GM23338 (cell line): ENCODE data around the gene BMX. TPM values are rescaled to one million over a fixed set of nuclear protein-coding genes. Genes with fewer than 3 reads are reported as not detected.

Experiments used
- ATAC-seq: fragments of 200-7000 bp; cut with Tn5 transposase; 3 replicates; pipeline ENCODE4 v1.9.1; 2020
- DNase-seq: peaks from one replicate; pipeline ENCODE4 v3.0.0-alpha.2; 2015; ENCODE audit warnings: low spot score
- H2AFZ ChIP-seq: fragments of 200-600 bp; sonication (generic); 2 replicates; pipeline ENCODE4 v1.8.0; 2016; ENCODE audit warnings: antibody characterized with exemption, mild to moderate bottlenecking, moderate library complexity
- H3F3A ChIP-seq: fragments of 200-600 bp; sonication (generic); replicated peaks from 2 replicates; pipeline ENCODE4 v1.8.0; 2017; ENCODE audit warnings: antibody characterized with exemption, mixed run types, low read depth
- H3K27ac ChIP-seq: fragments of 200-600 bp; sonication (generic); 2 replicates; pipeline ENCODE4 v1.6.1; 2016; ENCODE audit warnings: low read depth
- H3K27me3 ChIP-seq: fragments of 200-600 bp; sonication (generic); 2 replicates; pipeline ENCODE4 v1.8.0; 2016; ENCODE audit warnings: mild to moderate bottlenecking, mixed run types, moderate library complexity; ENCODE audit not compliant: insufficient read depth
- H3K36me3 ChIP-seq: fragments of 200-600 bp; sonication (generic); 2 replicates; pipeline ENCODE4 v1.8.0; 2016; ENCODE audit warnings: mild to moderate bottlenecking; ENCODE audit not compliant: insufficient read depth
- H3K4me1 ChIP-seq: fragments of 200-600 bp; sonication (generic); 2 replicates; pipeline ENCODE4 v1.8.0; 2016; ENCODE audit warnings: mild to moderate bottlenecking, moderate library complexity; ENCODE audit not compliant: insufficient read depth
- H3K4me2 ChIP-seq: fragments of 200-600 bp; sonication (generic); 2 replicates; pipeline ENCODE4 v1.7.1; 2017; ENCODE audit warnings: mixed run types
- H3K4me3 ChIP-seq: fragments of 200-600 bp; sonication (generic); 2 replicates; pipeline ENCODE4 v1.6.1; 2016; ENCODE audit warnings: mixed run types
- H3K79me2 ChIP-seq: fragments of 200-600 bp; sonication (generic); replicated peaks from 2 replicates; pipeline ENCODE4 v1.8.0; 2017; ENCODE audit warnings: mild to moderate bottlenecking; ENCODE audit not compliant: insufficient read depth
- H3K9me2 ChIP-seq: fragments of 200-600 bp; sonication (generic); 2 replicates; pipeline ENCODE4 v1.8.0; 2017; ENCODE audit not compliant: insufficient read depth
- H4K20me1 ChIP-seq: fragments of 200-600 bp; sonication (generic); replicated peaks from 2 replicates; pipeline ENCODE4 v1.8.0; 2017; ENCODE audit warnings: mild to moderate bottlenecking; ENCODE audit not compliant: insufficient read depth
- H3K27ac Mint-ChIP-seq: 2 replicates; pipeline ENCODE4 v1.8.0; 2020; ENCODE audit warnings: inconsistent platforms, mild to moderate bottlenecking, moderate library complexity, mixed read lengths
- H3K27me3 Mint-ChIP-seq: 3 replicates; pipeline ENCODE4 v1.8.0; 2022; ENCODE audit warnings: low read depth, mild to moderate bottlenecking, moderate library complexity, mixed read lengths, inconsistent platforms; ENCODE audit not compliant: insufficient read depth, poor library complexity
- H3K36me3 Mint-ChIP-seq: 3 replicates; pipeline ENCODE4 v1.8.0; 2021; ENCODE audit warnings: low read depth, mild to moderate bottlenecking, inconsistent platforms, moderate library complexity, mixed read lengths
- H3K4me1 Mint-ChIP-seq: 3 replicates; pipeline ENCODE4 v1.8.0; 2020; ENCODE audit warnings: mild to moderate bottlenecking, inconsistent platforms, mixed read lengths
- H3K4me3 Mint-ChIP-seq: 3 replicates; pipeline ENCODE4 v1.8.0; 2021; ENCODE audit warnings: moderate library complexity, mild to moderate bottlenecking, inconsistent platforms, mixed read lengths
- H3K9me3 Mint-ChIP-seq: 3 replicates; pipeline ENCODE4 v1.8.0; 2020; ENCODE audit warnings: moderate library complexity, mild to moderate bottlenecking, inconsistent platforms, mixed read lengths
- CREB1 ChIP-seq: fragments of 250-450 bp; sonication (Bioruptor Pico); IDR thresholded peaks from 2 replicates; pipeline ENCODE4 v1.5.0; 2020; ENCODE audit warnings: low read depth, mild to moderate bottlenecking, moderate library complexity
- EZH2 ChIP-seq: fragments of 200-600 bp; sonication (generic); IDR thresholded peaks from one replicate; pipeline ENCODE4 v1.8.0; 2017; ENCODE audit warnings: antibody characterized with exemption, mild to moderate bottlenecking, low read depth; ENCODE audit not compliant: unreplicated experiment
- EZH2phosphoT487 ChIP-seq: fragments of 200-600 bp; sonication (generic); IDR thresholded peaks from one replicate; pipeline ENCODE4 v1.8.1; 2018; ENCODE audit warnings: antibody characterized with exemption; ENCODE audit not compliant: unreplicated experiment
- JUNB ChIP-seq: IDR thresholded peaks from one replicate; pipeline ENCODE4 v1.6.1; 2016; ENCODE audit warnings: antibody characterized with exemption; ENCODE audit not compliant: unreplicated experiment
- NANOG ChIP-seq: IDR thresholded peaks from 2 replicates; pipeline ENCODE4 v1.6.1; 2016; ENCODE audit warnings: antibody characterized with exemption, borderline replicate concordance
- POLR2AphosphoS5 ChIP-seq: IDR thresholded peaks from 2 replicates; pipeline ENCODE4 v1.6.1; 2016; ENCODE audit warnings: antibody characterized with exemption, low read depth
- STAT1 ChIP-seq: IDR thresholded peaks from one replicate; pipeline ENCODE4 v1.6.1; 2016; ENCODE audit warnings: antibody characterized with exemption; ENCODE audit not compliant: unreplicated experiment
- ZNF114 ChIP-seq: fragments of 250-450 bp; sonication (Bioruptor Pico); IDR thresholded peaks from 2 replicates; pipeline ENCODE4 v1.5.0; 2020; ENCODE audit warnings: mild to moderate bottlenecking, moderate library complexity
- ZNF331 ChIP-seq: fragments of 250-450 bp; sonication (Bioruptor Pico); IDR thresholded peaks from 2 replicates; pipeline ENCODE4 v1.5.0; 2020; ENCODE audit warnings: low read depth, mild to moderate bottlenecking, moderate library complexity
- polyA plus RNA-seq: library from polyadenylated mRNA; unstranded; fragments of >200 nt; fragmentation: Nextera tagmentation; extraction: Ambion mirVana; gene quantifications from 2 replicates; pipeline ENCODE4 v1.2.1, GENCODE V29; 2016
- total RNA-seq: library from RNA; depleted of rRNA; stranded (reverse); fragments of >200 nt; shearing (Covaris generic); gene quantifications from 2 replicates; pipeline ENCODE4 v1.2.3, GENCODE V29; 2014
- TF ChIP-seq, protein P1 (sequence below): IDR thresholded peaks from one replicate; pipeline ENCODE4 v1.6.1; 2018; ENCODE audit warnings: antibody characterized with exemption; ENCODE audit not compliant: unreplicated experiment
- TF ChIP-seq, protein P2 (sequence below): IDR thresholded peaks from 2 replicates; pipeline ENCODE4 v1.6.1; 2016; ENCODE audit warnings: antibody characterized with exemption
- TF ChIP-seq, protein P3 (sequence below), 2 experiments: fragments of 200-600 bp in 1 of 2; sonication (generic) in 1 of 2; conservative IDR thresholded peaks; 2 replicates each; pipeline versions ENCODE4 v1.5.1 to v1.6.1; 2016 to 2017; ENCODE audit warnings: antibody characterized with exemption in 2 of 2, low read depth in 2 of 2, mild to moderate bottlenecking in 2 of 2, moderate library complexity in 1 of 2
- TF ChIP-seq, protein P4 (sequence below): fragments of 250-450 bp; sonication (Bioruptor Pico); IDR thresholded peaks from 2 replicates; pipeline ENCODE4 v1.5.0; 2020; ENCODE audit warnings: mild to moderate bottlenecking, moderate library complexity

BMX gene
- total and polyA plus RNA-seq, 2 experiments from 2014 or later, result not detected

DNA sequence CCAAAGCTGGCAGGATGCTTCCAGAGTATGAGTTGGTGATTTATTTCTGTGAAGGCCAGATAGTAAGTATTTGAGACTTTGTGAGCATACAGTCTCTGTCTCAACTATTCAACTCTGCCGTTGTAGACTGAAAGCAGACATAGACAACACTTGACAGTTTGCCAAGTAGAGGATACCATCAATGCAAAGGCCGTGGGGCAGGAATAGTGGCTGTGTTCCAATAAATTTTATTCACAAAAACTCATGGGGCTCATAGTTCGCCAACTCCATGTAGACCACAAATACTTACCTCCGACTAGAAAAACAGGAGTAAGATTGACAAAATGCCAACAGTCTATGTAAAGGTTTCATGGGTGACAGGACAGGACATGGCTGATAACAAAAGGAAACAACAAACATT, 3.8 kb upstream of the BMX start:
- Histone ChIP-seq H2AFZ (no peak overlapping the region), H3K9me2 (no peaks in the 10 kb centered on the region), H3K4me1 (peaks cover 7% of the 10 kb centered on the region; the same call in 1 of the 2 replicates), H3K36me3 (no peaks in the 10 kb centered on the region), H3K4me2 (no peak overlapping the region), H3K27ac (no peak overlapping the region), H3F3A (no peaks in the 10 kb centered on the region), H4K20me1 (no peaks in the 10 kb centered on the region), H3K79me2 (no peaks in the 10 kb centered on the region; the same call in 1 of the 2 replicates), H3K27me3 (no peaks in the 10 kb centered on the region), H3K4me3 (no peak overlapping the region)
- H3K9me3 Mint-ChIP-seq, result no peaks in the 10 kb centered on the region; the same call in 2 of the 3 replicates
- DNase-seq (no peak), ATAC-seq (no peak)
- H3K36me3 Mint-ChIP-seq, result no peaks in the 10 kb centered on the region
- no peaks in the 10 kb centered on the region for H3K27me3 Mint-ChIP-seq
- H3K27ac Mint-ChIP-seq, result no peak overlapping the region
- H3K4me3 Mint-ChIP-seq, result no peak overlapping the region
- H3K4me1 Mint-ChIP-seq, result peaks cover 14% of the 10 kb centered on the region
- TF ChIP-seq JUNB (no peak), STAT1 (no peak), CREB1 (no peak), ZNF331 (no peak), NANOG (no peak), POLR2AphosphoS5 (no peak), EZH2phosphoT487 (no peak), ZNF114 (CRISPR knock-in tag) (no peak), EZH2 (no peak)
- TF ChIP-seq, protein P1, sequence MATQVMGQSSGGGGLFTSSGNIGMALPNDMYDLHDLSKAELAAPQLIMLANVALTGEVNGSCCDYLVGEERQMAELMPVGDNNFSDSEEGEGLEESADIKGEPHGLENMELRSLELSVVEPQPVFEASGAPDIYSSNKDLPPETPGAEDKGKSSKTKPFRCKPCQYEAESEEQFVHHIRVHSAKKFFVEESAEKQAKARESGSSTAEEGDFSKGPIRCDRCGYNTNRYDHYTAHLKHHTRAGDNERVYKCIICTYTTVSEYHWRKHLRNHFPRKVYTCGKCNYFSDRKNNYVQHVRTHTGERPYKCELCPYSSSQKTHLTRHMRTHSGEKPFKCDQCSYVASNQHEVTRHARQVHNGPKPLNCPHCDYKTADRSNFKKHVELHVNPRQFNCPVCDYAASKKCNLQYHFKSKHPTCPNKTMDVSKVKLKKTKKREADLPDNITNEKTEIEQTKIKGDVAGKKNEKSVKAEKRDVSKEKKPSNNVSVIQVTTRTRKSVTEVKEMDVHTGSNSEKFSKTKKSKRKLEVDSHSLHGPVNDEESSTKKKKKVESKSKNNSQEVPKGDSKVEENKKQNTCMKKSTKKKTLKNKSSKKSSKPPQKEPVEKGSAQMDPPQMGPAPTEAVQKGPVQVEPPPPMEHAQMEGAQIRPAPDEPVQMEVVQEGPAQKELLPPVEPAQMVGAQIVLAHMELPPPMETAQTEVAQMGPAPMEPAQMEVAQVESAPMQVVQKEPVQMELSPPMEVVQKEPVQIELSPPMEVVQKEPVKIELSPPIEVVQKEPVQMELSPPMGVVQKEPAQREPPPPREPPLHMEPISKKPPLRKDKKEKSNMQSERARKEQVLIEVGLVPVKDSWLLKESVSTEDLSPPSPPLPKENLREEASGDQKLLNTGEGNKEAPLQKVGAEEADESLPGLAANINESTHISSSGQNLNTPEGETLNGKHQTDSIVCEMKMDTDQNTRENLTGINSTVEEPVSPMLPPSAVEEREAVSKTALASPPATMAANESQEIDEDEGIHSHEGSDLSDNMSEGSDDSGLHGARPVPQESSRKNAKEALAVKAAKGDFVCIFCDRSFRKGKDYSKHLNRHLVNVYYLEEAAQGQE, result no peak
- TF ChIP-seq, protein P2, sequence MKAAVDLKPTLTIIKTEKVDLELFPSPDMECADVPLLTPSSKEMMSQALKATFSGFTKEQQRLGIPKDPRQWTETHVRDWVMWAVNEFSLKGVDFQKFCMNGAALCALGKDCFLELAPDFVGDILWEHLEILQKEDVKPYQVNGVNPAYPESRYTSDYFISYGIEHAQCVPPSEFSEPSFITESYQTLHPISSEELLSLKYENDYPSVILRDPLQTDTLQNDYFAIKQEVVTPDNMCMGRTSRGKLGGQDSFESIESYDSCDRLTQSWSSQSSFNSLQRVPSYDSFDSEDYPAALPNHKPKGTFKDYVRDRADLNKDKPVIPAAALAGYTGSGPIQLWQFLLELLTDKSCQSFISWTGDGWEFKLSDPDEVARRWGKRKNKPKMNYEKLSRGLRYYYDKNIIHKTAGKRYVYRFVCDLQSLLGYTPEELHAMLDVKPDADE, result no peak
- TF ChIP-seq, protein P3, sequence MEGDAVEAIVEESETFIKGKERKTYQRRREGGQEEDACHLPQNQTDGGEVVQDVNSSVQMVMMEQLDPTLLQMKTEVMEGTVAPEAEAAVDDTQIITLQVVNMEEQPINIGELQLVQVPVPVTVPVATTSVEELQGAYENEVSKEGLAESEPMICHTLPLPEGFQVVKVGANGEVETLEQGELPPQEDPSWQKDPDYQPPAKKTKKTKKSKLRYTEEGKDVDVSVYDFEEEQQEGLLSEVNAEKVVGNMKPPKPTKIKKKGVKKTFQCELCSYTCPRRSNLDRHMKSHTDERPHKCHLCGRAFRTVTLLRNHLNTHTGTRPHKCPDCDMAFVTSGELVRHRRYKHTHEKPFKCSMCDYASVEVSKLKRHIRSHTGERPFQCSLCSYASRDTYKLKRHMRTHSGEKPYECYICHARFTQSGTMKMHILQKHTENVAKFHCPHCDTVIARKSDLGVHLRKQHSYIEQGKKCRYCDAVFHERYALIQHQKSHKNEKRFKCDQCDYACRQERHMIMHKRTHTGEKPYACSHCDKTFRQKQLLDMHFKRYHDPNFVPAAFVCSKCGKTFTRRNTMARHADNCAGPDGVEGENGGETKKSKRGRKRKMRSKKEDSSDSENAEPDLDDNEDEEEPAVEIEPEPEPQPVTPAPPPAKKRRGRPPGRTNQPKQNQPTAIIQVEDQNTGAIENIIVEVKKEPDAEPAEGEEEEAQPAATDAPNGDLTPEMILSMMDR (conservative IDR thresholded peaks at IDR 0.05; ENCODE audit: low read depth in 2 of 2), result no peak
- TF ChIP-seq, protein P4, sequence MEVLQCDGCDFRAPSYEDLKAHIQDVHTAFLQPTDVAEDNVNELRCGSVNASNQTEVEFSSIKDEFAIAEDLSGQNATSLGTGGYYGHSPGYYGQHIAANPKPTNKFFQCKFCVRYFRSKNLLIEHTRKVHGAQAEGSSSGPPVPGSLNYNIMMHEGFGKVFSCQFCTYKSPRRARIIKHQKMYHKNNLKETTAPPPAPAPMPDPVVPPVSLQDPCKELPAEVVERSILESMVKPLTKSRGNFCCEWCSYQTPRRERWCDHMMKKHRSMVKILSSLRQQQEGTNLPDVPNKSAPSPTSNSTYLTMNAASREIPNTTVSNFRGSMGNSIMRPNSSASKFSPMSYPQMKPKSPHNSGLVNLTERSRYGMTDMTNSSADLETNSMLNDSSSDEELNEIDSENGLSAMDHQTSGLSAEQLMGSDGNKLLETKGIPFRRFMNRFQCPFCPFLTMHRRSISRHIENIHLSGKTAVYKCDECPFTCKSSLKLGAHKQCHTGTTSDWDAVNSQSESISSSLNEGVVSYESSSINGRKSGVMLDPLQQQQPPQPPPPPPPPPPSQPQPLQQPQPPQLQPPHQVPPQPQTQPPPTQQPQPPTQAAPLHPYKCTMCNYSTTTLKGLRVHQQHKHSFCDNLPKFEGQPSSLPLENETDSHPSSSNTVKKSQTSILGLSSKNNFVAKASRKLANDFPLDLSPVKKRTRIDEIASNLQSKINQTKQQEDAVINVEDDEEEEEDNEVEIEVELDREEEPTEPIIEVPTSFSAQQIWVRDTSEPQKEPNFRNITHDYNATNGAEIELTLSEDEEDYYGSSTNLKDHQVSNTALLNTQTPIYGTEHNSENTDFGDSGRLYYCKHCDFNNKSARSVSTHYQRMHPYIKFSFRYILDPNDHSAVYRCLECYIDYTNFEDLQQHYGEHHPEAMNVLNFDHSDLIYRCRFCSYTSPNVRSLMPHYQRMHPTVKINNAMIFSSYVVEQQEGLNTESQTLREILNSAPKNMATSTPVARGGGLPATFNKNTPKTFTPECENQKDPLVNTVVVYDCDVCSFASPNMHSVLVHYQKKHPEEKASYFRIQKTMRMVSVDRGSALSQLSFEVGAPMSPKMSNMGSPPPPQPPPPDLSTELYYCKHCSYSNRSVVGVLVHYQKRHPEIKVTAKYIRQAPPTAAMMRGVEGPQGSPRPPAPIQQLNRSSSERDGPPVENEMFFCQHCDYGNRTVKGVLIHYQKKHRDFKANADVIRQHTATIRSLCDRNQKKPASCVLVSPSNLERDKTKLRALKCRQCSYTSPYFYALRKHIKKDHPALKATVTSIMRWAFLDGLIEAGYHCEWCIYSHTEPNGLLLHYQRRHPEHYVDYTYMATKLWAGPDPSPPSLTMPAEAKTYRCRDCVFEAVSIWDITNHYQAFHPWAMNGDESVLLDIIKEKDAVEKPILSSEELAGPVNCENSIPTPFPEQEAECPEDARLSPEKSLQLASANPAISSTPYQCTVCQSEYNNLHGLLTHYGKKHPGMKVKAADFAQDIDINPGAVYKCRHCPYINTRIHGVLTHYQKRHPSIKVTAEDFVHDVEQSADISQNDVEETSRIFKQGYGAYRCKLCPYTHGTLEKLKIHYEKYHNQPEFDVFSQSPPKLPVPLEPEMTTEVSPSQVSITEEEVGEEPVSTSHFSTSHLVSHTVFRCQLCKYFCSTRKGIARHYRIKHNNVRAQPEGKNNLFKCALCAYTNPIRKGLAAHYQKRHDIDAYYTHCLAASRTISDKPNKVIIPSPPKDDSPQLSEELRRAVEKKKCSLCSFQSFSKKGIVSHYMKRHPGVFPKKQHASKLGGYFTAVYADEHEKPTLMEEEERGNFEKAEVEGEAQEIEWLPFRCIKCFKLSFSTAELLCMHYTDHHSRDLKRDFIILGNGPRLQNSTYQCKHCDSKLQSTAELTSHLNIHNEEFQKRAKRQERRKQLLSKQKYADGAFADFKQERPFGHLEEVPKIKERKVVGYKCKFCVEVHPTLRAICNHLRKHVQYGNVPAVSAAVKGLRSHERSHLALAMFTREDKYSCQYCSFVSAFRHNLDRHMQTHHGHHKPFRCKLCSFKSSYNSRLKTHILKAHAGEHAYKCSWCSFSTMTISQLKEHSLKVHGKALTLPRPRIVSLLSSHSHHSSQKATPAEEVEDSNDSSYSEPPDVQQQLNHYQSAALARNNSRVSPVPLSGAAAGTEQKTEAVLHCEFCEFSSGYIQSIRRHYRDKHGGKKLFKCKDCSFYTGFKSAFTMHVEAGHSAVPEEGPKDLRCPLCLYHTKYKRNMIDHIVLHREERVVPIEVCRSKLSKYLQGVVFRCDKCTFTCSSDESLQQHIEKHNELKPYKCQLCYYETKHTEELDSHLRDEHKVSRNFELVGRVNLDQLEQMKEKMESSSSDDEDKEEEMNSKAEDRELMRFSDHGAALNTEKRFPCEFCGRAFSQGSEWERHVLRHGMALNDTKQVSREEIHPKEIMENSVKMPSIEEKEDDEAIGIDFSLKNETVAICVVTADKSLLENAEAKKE (CRISPR knock-in tag), result no peak
